Measurements from ENCODE around the gene POLH. TPM values are rescaled to one million over a fixed set of nuclear protein-coding genes. Genes with fewer than 3 reads are reported as not detected.

Gene POLH
- total and polyA plus RNA-seq, 2 of the 4 experiments (the other 2 are of a cell fraction): 13.3 to 26.0 TPM

DNA sequence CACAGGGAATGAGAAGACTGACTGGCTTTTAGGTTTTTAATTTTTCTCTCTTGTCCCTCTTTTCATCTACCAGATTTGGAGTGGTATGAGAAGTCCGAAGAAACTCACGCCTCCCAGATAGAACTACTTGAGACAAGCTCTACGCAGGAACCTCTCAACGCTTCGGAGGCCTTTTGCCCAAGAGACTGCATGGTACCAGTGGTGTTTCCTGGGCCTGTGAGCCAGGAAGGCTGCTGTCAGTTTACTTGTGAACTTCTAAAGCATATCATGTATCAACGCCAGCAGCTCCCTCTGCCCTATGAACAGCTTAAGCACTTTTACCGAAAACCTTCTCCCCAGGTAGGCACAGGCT is 60.3 kb downstream of the POLH start (continued):
- TF ChIP-seq, protein P1, sequence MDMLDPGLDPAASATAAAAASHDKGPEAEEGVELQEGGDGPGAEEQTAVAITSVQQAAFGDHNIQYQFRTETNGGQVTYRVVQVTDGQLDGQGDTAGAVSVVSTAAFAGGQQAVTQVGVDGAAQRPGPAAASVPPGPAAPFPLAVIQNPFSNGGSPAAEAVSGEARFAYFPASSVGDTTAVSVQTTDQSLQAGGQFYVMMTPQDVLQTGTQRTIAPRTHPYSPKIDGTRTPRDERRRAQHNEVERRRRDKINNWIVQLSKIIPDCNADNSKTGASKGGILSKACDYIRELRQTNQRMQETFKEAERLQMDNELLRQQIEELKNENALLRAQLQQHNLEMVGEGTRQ (IDR thresholded peaks at IDR 0.05; ENCODE audit: low read depth, low read length): no peak
- TF ChIP-seq MXI1 (IDR thresholded peaks at IDR 0.05; ENCODE audit: borderline replicate concordance, low read depth, low read length): no peak
- no peak for TF ChIP-seq RAD21 (IDR thresholded peaks at IDR 0.05; ENCODE audit: low read length)
- no peak for TF ChIP-seq MAFK (IDR thresholded peaks at IDR 0.05; ENCODE audit: low read depth, low read length)
- TF ChIP-seq NFE2L2 (IDR thresholded peaks at IDR 0.05; ENCODE audit: low read depth, low read length): no peak
- TF ChIP-seq BHLHE40 (IDR thresholded peaks at IDR 0.05; ENCODE audit: low read depth, low read length): no peak
